ENCODE results near the gene VKORC1L1. TPM values are rescaled to one million over a fixed set of nuclear protein-coding genes. Genes with fewer than 3 reads are reported as not detected.
"Not testable (repeated sequence)": the region's sequence is repeated elsewhere in the genome, so short reads cannot be mapped to it uniquely, and the experiment has no call there.

VKORC1L1 gene
- 10 to 100 TPM; 16.0 to 25.8 (median 22.2) TPM for total RNA-seq

- intact Hi-C loops (cut with DNase I; ENCODE audit: low total_unique reads), result no loop called here
- in situ Hi-C loops (cut with MboI; ENCODE audit: low pct_ligation_motif_present in 1 of 4, low pct_unique_long_range_greater_than_20kb in 1 of 4, low sequenced_read_pairs in 3 of 4), result no loop called here
- no peaks in the 10 kb centered on the region for H3K9me3 ChIP-seq
- TF ChIP-seq CTCF (IDR thresholded peaks at IDR 0.05) (no peak), POLR2A (IDR thresholded peaks at IDR 0.05) (peak; percentile 53), EP300 (IDR thresholded peaks at IDR 0.05; ENCODE audit: low read depth) (no peak), POLR2AphosphoS5 (IDR thresholded peaks at IDR 0.05) (peak in 1 of 3 donors; percentile 35)
- peak; percentile 97 for DNase-seq
- peaks cover 0 to 15% (median 8%) of the 10 kb centered on the region in 4 donors for H3K4me1 ChIP-seq
- H3K4me3 ChIP-seq, result peak within 1 kb of the TSS; percentile 92 to 98 (median 94)
- no peaks in the 10 kb centered on the region for H3K27me3 ChIP-seq
- H3K27ac ChIP-seq, result peak within 1 kb of the TSS; percentile 89 to 93 (median 90)
- H3K36me3 ChIP-seq, result no peaks in the 10 kb centered on the region
- 0 to 1% methylated on average over 1 to 52 of the region's 94 CpGs for WGBS, 2 donors (ENCODE audit: low coverage in 1 of 2)
These were observed at the start of gene VKORC1L1 for GRCh38 chr7:65872776-65873581. Gene VKORC1L1, plus strand, starts transcription at chr7:65873074. Its CDS starts 298 bp downstream, at chr7:65873372.

- 94% methylated on average over 6 of the region's 6 CpGs; no CpG with 5 or more reads in 1 of the 2 donors for WGBS, 2 donors (ENCODE audit: low coverage in 1 of 2)
- Histone ChIP-seq H3K4me1 (no peaks in the 10 kb centered on the region), H3K36me3 (no peaks in the 10 kb centered on the region), H3K27ac (no peak overlapping the region), H3K9me3 (no peaks in the 10 kb centered on the region), H3K4me3 (no peak overlapping the region), H3K27me3 (no peaks in the 10 kb centered on the region)
- TF ChIP-seq CTCF (IDR thresholded peaks at IDR 0.05) (no peak), POLR2AphosphoS5 (IDR thresholded peaks at IDR 0.05) (no peak), EP300 (IDR thresholded peaks at IDR 0.05; ENCODE audit: low read depth) (no peak), POLR2A (IDR thresholded peaks at IDR 0.05) (no peak)
- DNase-seq, result no peak
- in situ Hi-C loops (cut with MboI; ENCODE audit: low pct_ligation_motif_present in 1 of 4, low pct_unique_long_range_greater_than_20kb in 1 of 4, low sequenced_read_pairs in 3 of 4), result no loop called here
- intact Hi-C loops (cut with DNase I; ENCODE audit: low total_unique reads), result no loop called here
These were observed 45.5 kb upstream of the VKORC1L1 start for GRCh38 chr7:65827366-65827765.

- in situ Hi-C loops (cut with MboI; ENCODE audit: low pct_ligation_motif_present in 1 of 4, low pct_unique_long_range_greater_than_20kb in 1 of 4, low sequenced_read_pairs in 3 of 4), result no loop called here
- DNase-seq, result peak; percentile 12
- WGBS, 2 donors (ENCODE audit: low coverage in 1 of 2), result 88% methylated on average over 2 of the region's 2 CpGs; no CpG with 5 or more reads in 1 of the 2 donors
These were observed 40.6 kb upstream of the VKORC1L1 start for GRCh38 chr7:65832281-65832680.

GRCh38 chr7:65836684-65837083, 36.2 kb upstream of the VKORC1L1 start:
- H3K4me1 ChIP-seq; H3K9me3 ChIP-seq; intact Hi-C loops (cut with DNase I; ENCODE audit: low total_unique reads); in situ Hi-C loops (cut with MboI; ENCODE audit: low pct_ligation_motif_present in 1 of 4, low pct_unique_long_range_greater_than_20kb in 1 of 4, low sequenced_read_pairs in 3 of 4); H3K27ac ChIP-seq; H3K36me3 ChIP-seq; H3K27me3 ChIP-seq; DNase-seq; H3K4me3 ChIP-seq: not testable (repeated sequence)
- whole genome bisulfite sequencing, 2 donors (ENCODE audit: low coverage in 1 of 2), result 95 to 100% methylated on average over 3 of the region's 3 CpGs

More at GRCh38 chr7:65832281-65832680, 40.6 kb upstream of the VKORC1L1 start:
- Histone ChIP-seq H3K9me3 (no peaks in the 10 kb centered on the region), H3K36me3 (no peaks in the 10 kb centered on the region), H3K4me3 (no peak overlapping the region), H3K4me1 (no peaks in the 10 kb centered on the region), H3K27me3 (no peaks in the 10 kb centered on the region), H3K27ac (no peak overlapping the region)
- TF ChIP-seq CTCF (IDR thresholded peaks at IDR 0.05) (no peak), POLR2A (IDR thresholded peaks at IDR 0.05) (no peak), EP300 (IDR thresholded peaks at IDR 0.05; ENCODE audit: low read depth) (no peak)
- intact Hi-C loops (cut with DNase I; ENCODE audit: low total_unique reads), result no loop called here

GRCh38 chr7:65837541-65837956, 35.3 kb upstream of the VKORC1L1 start:
- H3K4me1 ChIP-seq; H3K4me3 ChIP-seq; intact Hi-C loops (cut with DNase I; ENCODE audit: low total_unique reads); in situ Hi-C loops (cut with MboI; ENCODE audit: low pct_ligation_motif_present in 1 of 4, low pct_unique_long_range_greater_than_20kb in 1 of 4, low sequenced_read_pairs in 3 of 4); H3K9me3 ChIP-seq; H3K27ac ChIP-seq; DNase-seq; H3K36me3 ChIP-seq; H3K27me3 ChIP-seq: not testable (repeated sequence)
- WGBS, 2 donors (ENCODE audit: low coverage in 1 of 2), result 60 to 94% methylated on average over 1 to 5 of the region's 5 CpGs
